Memory B cell (primary cell): Measurements from ENCODE around the gene G6PC1.
A peak's percentile ranks its signal among the peaks of the same experiment; 100 is the strongest.
"Not testable (repeated sequence)": the region's sequence is repeated elsewhere in the genome, so short reads cannot be mapped to it uniquely, and the experiment has no call there.

Source experiments
- ATAC-seq: fragments of 150-1000 bp; cut with Tn5 transposase; 2 replicates; pipeline ENCODE4 v1.10.0; 2021; ENCODE audit warnings: low read depth, mild to moderate bottlenecking, moderate library complexity
- DNase-seq, 2 donors: peaks; one replicate each; pipeline ENCODE4 v3.0.0; 2022; ENCODE audit warnings: low spot score in 2 of 2
- H3K27ac Mint-ChIP-seq: one replicate; pipeline ENCODE4 v1.8.0; 2022; ENCODE audit warnings: mild to moderate bottlenecking, moderate library complexity, mixed read lengths
- H3K27me3 Mint-ChIP-seq: one replicate; pipeline ENCODE4 v1.8.0; 2022; ENCODE audit warnings: mixed read lengths
- H3K36me3 Mint-ChIP-seq: one replicate; pipeline ENCODE4 v1.8.0; 2022; ENCODE audit warnings: mild to moderate bottlenecking, mixed read lengths
- H3K4me1 Mint-ChIP-seq: one replicate; pipeline ENCODE4 v1.8.0; 2022; ENCODE audit warnings: mixed read lengths
- H3K4me3 Mint-ChIP-seq: one replicate; pipeline ENCODE4 v1.8.0; 2022; ENCODE audit warnings: mild to moderate bottlenecking, moderate library complexity, mixed read lengths
- H3K9me3 Mint-ChIP-seq: one replicate; pipeline ENCODE4 v1.8.0; 2022; ENCODE audit warnings: mixed read lengths

The G6PC1 gene

DNA sequence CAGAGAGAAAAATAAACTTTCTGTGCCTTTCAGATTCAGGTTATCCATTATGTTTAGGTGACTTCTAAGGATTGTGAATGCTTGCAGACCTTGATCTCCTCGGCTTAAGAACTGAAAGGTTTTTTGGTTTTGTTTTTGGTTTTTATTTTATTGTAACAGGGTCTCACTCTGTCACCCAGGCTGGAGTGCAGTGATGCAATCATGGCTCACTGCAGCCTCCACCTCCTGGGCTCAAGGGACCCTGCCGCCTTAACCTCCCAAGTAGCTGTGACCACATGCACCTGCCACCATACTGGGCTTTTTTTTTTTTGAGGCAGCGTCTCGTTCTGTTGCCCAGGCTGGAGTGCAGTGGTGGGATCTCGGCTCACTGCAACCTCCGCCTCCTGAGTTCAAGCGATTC is 22.9 kb downstream of the G6PC1 start:
- not testable (repeated sequence) for H3K9me3 Mint-ChIP-seq, H3K36me3 Mint-ChIP-seq, H3K4me3 Mint-ChIP-seq, H3K27me3 Mint-ChIP-seq, H3K27ac Mint-ChIP-seq, ATAC-seq, DNase-seq, H3K4me1 Mint-ChIP-seq

DNA sequence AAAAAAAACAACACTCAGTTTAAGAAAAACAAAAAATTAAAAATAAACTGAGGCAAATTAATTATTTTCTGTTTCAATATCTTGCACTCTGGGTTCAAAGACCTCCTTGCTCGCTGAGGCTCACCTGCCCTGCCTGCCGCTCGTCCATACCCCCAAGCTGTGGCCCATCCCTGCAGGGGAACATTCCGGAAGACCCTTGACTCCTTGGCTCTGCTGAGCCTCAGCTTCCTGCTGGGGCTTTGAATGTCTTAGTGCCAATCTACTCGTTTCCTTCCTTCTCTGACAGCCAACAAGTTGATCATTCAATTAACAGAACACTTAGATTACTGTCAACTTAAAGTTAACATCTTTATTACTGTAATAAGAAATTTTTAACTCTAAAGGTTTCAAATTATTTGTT is 24.3 kb downstream of the G6PC1 start:
- Mint-ChIP-seq H3K27me3 (peaks cover 6% of the 10 kb centered on the region), H3K36me3 (peaks cover 1% of the 10 kb centered on the region), H3K4me1 (peaks cover 7% of the 10 kb centered on the region), H3K4me3 (no peak overlapping the region), H3K27ac (no peak overlapping the region), H3K9me3 (no peaks in the 10 kb centered on the region)
- ATAC-seq (no peak), DNase-seq (no peak)

DNA sequence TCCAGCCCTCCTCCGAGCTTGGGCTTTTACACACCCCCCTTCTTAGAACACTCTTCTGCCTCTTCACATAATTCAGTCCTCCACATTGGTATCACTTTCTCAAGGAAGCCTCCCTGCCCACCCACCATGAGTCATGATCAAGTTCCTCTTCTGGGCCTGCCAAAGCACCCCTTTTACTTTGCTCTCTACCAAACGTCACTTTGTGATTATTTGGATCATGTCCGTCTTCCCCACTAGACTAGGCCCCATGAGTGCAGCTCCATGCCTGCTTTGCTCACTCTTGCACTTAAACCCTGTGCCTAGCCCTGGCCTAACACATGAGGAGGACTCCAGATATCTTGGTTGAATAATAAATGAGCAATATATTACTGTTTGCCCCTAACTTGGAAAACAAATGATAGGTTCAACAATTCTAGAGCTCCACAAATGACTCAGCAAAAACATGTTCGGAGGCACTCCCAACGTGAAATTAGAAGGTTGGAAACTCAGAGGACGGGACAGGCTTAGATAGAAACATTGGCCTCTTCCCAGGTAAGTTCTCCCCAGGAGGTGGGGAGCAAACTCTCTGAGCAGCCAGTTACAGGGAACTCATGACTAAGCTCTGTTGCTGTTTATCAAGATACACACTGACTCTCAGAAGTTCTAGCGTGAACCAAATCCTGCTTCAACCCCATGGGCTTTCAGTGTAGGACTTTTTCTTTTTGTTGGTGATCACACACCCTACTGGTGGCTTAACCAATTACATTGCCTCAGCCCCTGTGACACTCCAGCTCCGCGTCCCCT is 28.3 kb downstream of the G6PC1 start:
- DNase-seq = peak; percentile 9 to 14
- peaks cover 1% of the 10 kb centered on the region for H3K36me3 Mint-ChIP-seq
- no peak overlapping the region for H3K4me3 Mint-ChIP-seq
- ATAC-seq = peak; percentile 84
- H3K27ac Mint-ChIP-seq = no peak overlapping the region
- peaks cover 7% of the 10 kb centered on the region for H3K4me1 Mint-ChIP-seq
- H3K9me3 Mint-ChIP-seq = no peaks in the 10 kb centered on the region
- H3K27me3 Mint-ChIP-seq = peaks cover 4% of the 10 kb centered on the region

DNA sequence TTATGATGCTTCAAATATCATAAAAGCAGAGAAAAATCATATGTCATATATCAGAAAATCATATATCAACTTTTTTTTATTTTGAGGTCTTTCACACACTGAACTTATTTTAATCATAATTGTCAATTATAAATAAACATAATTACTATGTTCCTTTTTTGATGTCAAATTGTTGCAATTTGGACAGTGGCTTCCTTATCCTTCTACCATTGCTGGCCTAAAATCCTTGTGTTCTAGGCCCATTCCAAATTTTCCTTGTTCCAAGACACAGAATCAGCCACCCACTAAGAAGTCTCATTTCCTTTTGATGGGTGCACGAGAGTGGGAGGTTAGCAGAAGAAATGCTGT is 28.9 kb downstream of the G6PC1 start:
- Mint-ChIP-seq H3K4me3 (no peak overlapping the region), H3K27me3 (peaks cover 4% of the 10 kb centered on the region), H3K36me3 (peaks cover 1% of the 10 kb centered on the region), H3K9me3 (no peaks in the 10 kb centered on the region), H3K4me1 (peaks cover 7% of the 10 kb centered on the region), H3K27ac (no peak overlapping the region)
- DNase-seq = no peak
- no peak for ATAC-seq

DNA sequence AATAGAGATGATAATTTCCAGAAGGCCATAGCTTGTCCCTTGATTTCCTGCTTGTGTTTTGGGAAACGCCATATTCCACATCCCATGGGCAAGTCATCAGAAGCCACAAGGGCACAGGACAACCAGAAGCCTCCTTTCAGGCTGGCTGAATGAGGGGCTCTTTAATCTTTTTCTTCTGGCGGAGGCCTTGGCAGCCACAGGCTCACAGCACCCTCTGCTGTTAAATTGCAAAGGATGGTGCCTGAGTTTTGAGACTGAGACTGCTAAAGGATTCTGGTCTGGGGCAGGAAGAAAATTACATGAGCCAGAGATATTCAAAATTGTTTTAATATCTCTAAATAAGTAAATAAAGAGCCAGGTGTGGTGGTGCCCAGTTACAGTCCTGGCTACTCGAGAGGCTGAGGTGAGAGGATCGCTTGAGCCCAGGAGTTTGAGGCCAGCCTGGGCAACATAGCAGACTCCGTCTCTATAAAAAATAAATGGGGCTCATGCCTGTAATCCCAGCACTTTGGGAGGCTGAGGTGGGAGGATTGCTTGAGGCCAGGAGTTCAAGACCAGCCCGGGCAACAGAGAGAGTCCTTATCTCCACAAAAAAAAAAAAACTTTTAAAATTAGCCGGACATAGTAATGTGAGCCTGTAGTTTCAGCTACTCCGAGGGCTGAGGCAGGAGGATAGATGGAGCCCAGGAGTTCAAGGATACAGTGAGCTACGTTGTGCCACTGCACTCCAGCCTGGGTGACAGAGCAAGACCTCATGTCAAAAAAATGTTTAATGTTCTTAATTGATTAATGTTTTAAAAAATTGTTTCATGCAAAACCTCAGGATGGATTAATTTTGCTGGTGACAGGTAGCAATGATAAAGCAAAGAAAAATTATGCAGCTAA is 37.4 kb downstream of the G6PC1 start:
- ATAC-seq (peak; percentile 52), DNase-seq (peak in 1 of 2 donors; percentile 18)
- Mint-ChIP-seq H3K27me3 (peaks cover 1% of the 10 kb centered on the region), H3K27ac (no peak overlapping the region), H3K4me3 (no peak overlapping the region), H3K9me3 (no peaks in the 10 kb centered on the region), H3K4me1 (no peaks in the 10 kb centered on the region), H3K36me3 (no peaks in the 10 kb centered on the region)

DNA sequence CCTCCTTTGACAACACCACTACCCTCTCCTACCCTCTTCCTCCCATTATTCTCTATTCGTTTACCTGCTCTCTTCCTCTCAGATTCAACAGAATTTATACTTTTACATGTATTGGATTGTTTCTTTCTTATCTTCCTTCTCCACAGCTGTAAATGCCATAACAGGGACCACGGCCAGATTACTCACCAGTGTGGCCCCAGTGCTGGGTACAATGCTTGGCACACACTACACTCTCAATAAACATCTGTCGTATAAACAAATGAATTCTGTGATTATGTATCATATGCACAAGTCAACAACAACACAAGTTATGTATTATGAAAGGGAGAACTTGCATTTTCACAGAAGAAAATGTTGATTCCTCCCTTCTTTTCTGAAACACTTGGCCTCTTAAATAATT is 43.6 kb downstream of the G6PC1 start:
- no peaks in the 10 kb centered on the region for H3K27me3 Mint-ChIP-seq
- DNase-seq (no peak), ATAC-seq (no peak)
- H3K4me3 Mint-ChIP-seq = no peak overlapping the region
- no peak overlapping the region for H3K27ac Mint-ChIP-seq
- no peaks in the 10 kb centered on the region for H3K4me1 Mint-ChIP-seq
- H3K9me3 Mint-ChIP-seq = no peaks in the 10 kb centered on the region
- H3K36me3 Mint-ChIP-seq = peaks cover 3% of the 10 kb centered on the region

DNA sequence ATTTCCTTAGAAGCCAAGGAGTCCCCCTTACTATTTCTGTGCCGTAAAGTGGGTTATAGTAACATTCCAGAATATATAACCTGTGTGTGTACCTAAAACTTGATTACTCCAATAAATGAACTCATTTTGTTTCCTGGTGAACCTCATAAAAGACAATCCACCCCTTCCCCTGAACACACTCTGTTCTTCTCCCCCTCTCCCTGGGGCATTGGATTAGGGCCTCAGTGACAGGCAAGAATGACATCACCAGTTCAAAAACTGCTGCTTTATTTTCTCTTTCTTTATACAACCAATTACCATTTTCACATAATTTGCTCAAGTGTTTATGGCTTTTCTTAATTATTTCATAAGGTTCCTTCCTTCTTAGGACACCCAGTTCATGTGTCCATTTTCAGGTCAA is 46.2 kb downstream of the G6PC1 start:
- DNase-seq (no peak), ATAC-seq (no peak)
- Mint-ChIP-seq H3K4me3 (no peak overlapping the region), H3K36me3 (peaks cover 12% of the 10 kb centered on the region), H3K4me1 (no peaks in the 10 kb centered on the region), H3K9me3 (no peaks in the 10 kb centered on the region), H3K27me3 (no peaks in the 10 kb centered on the region), H3K27ac (peak overlapping the region; percentile 42)

DNA sequence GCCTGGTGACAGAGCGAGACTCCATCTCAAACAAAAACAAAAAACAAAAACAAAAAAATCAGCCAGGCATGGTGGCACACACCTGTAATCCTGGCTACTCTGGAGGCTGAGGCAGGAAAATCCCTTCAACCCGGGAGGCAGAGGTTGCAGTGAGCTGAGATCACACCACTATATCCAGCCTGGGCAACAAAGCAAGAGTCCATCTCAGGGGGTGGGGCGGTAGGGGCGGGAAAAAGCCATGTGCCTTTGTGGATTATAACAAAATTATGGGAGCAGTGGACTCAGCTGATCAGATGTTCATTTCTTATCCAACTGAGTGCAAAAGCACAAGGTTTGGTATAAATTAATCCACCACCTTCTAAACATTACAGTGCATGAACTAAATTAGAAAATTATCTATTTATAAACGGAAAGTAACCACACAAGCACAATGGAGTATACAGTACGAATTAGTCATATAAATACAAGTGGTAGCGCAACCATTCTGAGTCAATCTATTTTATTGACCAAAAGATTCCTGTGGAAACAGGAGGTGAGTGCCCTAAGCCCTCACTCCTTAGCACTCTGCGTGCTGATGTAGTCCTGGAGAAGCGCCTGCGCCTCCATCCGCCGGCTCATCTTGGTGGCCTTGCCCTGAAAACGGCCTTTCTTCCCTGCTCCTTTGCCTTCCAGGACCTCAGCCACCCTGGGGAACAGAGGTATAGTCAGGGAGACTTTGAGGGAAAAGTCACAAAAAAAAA is 49.6 kb downstream of the G6PC1 start:
- H3K9me3 Mint-ChIP-seq = no peaks in the 10 kb centered on the region
- no peaks in the 10 kb centered on the region for H3K27me3 Mint-ChIP-seq
- DNase-seq (no peak), ATAC-seq (no peak)
- no peaks in the 10 kb centered on the region for H3K4me1 Mint-ChIP-seq
- no peak overlapping the region for H3K27ac Mint-ChIP-seq
- H3K4me3 Mint-ChIP-seq = no peak overlapping the region
- H3K36me3 Mint-ChIP-seq = peaks cover 27% of the 10 kb centered on the region
